GM23338 (cell line): ENCODE data around the gene OR5H15. TPM values are rescaled to one million over a fixed set of nuclear protein-coding genes. Genes with fewer than 3 reads are reported as not detected.

Source experiments
- ATAC-seq: fragments of 200-7000 bp; cut with Tn5 transposase; 3 replicates; pipeline ENCODE4 v1.9.1; 2020
- DNase-seq: peaks from one replicate; pipeline ENCODE4 v3.0.0-alpha.2; 2015; ENCODE audit warnings: low spot score
- H2AFZ ChIP-seq: fragments of 200-600 bp; sonication (generic); 2 replicates; pipeline ENCODE4 v1.8.0; 2016; ENCODE audit warnings: antibody characterized with exemption, mild to moderate bottlenecking, moderate library complexity
- H3F3A ChIP-seq: fragments of 200-600 bp; sonication (generic); replicated peaks from 2 replicates; pipeline ENCODE4 v1.8.0; 2017; ENCODE audit warnings: antibody characterized with exemption, mixed run types, low read depth
- H3K27ac ChIP-seq: fragments of 200-600 bp; sonication (generic); 2 replicates; pipeline ENCODE4 v1.6.1; 2016; ENCODE audit warnings: low read depth
- H3K27me3 ChIP-seq: fragments of 200-600 bp; sonication (generic); 2 replicates; pipeline ENCODE4 v1.8.0; 2016; ENCODE audit warnings: mild to moderate bottlenecking, mixed run types, moderate library complexity; ENCODE audit not compliant: insufficient read depth
- H3K36me3 ChIP-seq: fragments of 200-600 bp; sonication (generic); 2 replicates; pipeline ENCODE4 v1.8.0; 2016; ENCODE audit warnings: mild to moderate bottlenecking; ENCODE audit not compliant: insufficient read depth
- H3K4me1 ChIP-seq: fragments of 200-600 bp; sonication (generic); 2 replicates; pipeline ENCODE4 v1.8.0; 2016; ENCODE audit warnings: mild to moderate bottlenecking, moderate library complexity; ENCODE audit not compliant: insufficient read depth
- H3K4me2 ChIP-seq: fragments of 200-600 bp; sonication (generic); 2 replicates; pipeline ENCODE4 v1.7.1; 2017; ENCODE audit warnings: mixed run types
- H3K4me3 ChIP-seq: fragments of 200-600 bp; sonication (generic); 2 replicates; pipeline ENCODE4 v1.6.1; 2016; ENCODE audit warnings: mixed run types
- H3K79me2 ChIP-seq: fragments of 200-600 bp; sonication (generic); replicated peaks from 2 replicates; pipeline ENCODE4 v1.8.0; 2017; ENCODE audit warnings: mild to moderate bottlenecking; ENCODE audit not compliant: insufficient read depth
- H3K9me2 ChIP-seq: fragments of 200-600 bp; sonication (generic); 2 replicates; pipeline ENCODE4 v1.8.0; 2017; ENCODE audit not compliant: insufficient read depth
- H4K20me1 ChIP-seq: fragments of 200-600 bp; sonication (generic); replicated peaks from 2 replicates; pipeline ENCODE4 v1.8.0; 2017; ENCODE audit warnings: mild to moderate bottlenecking; ENCODE audit not compliant: insufficient read depth
- H3K27ac Mint-ChIP-seq: 2 replicates; pipeline ENCODE4 v1.8.0; 2020; ENCODE audit warnings: inconsistent platforms, mild to moderate bottlenecking, moderate library complexity, mixed read lengths
- H3K27me3 Mint-ChIP-seq: 3 replicates; pipeline ENCODE4 v1.8.0; 2022; ENCODE audit warnings: low read depth, mild to moderate bottlenecking, moderate library complexity, mixed read lengths, inconsistent platforms; ENCODE audit not compliant: insufficient read depth, poor library complexity
- H3K36me3 Mint-ChIP-seq: 3 replicates; pipeline ENCODE4 v1.8.0; 2021; ENCODE audit warnings: low read depth, mild to moderate bottlenecking, inconsistent platforms, moderate library complexity, mixed read lengths
- H3K4me1 Mint-ChIP-seq: 3 replicates; pipeline ENCODE4 v1.8.0; 2020; ENCODE audit warnings: mild to moderate bottlenecking, inconsistent platforms, mixed read lengths
- H3K4me3 Mint-ChIP-seq: 3 replicates; pipeline ENCODE4 v1.8.0; 2021; ENCODE audit warnings: moderate library complexity, mild to moderate bottlenecking, inconsistent platforms, mixed read lengths
- H3K9me3 Mint-ChIP-seq: 3 replicates; pipeline ENCODE4 v1.8.0; 2020; ENCODE audit warnings: moderate library complexity, mild to moderate bottlenecking, inconsistent platforms, mixed read lengths
- CREB1 ChIP-seq: fragments of 250-450 bp; sonication (Bioruptor Pico); IDR thresholded peaks from 2 replicates; pipeline ENCODE4 v1.5.0; 2020; ENCODE audit warnings: low read depth, mild to moderate bottlenecking, moderate library complexity
- EZH2 ChIP-seq: fragments of 200-600 bp; sonication (generic); IDR thresholded peaks from one replicate; pipeline ENCODE4 v1.8.0; 2017; ENCODE audit warnings: antibody characterized with exemption, mild to moderate bottlenecking, low read depth; ENCODE audit not compliant: unreplicated experiment
- EZH2phosphoT487 ChIP-seq: fragments of 200-600 bp; sonication (generic); IDR thresholded peaks from one replicate; pipeline ENCODE4 v1.8.1; 2018; ENCODE audit warnings: antibody characterized with exemption; ENCODE audit not compliant: unreplicated experiment
- JUNB ChIP-seq: IDR thresholded peaks from one replicate; pipeline ENCODE4 v1.6.1; 2016; ENCODE audit warnings: antibody characterized with exemption; ENCODE audit not compliant: unreplicated experiment
- NANOG ChIP-seq: IDR thresholded peaks from 2 replicates; pipeline ENCODE4 v1.6.1; 2016; ENCODE audit warnings: antibody characterized with exemption, borderline replicate concordance
- POLR2AphosphoS5 ChIP-seq: IDR thresholded peaks from 2 replicates; pipeline ENCODE4 v1.6.1; 2016; ENCODE audit warnings: antibody characterized with exemption, low read depth
- STAT1 ChIP-seq: IDR thresholded peaks from one replicate; pipeline ENCODE4 v1.6.1; 2016; ENCODE audit warnings: antibody characterized with exemption; ENCODE audit not compliant: unreplicated experiment
- ZNF114 ChIP-seq: fragments of 250-450 bp; sonication (Bioruptor Pico); IDR thresholded peaks from 2 replicates; pipeline ENCODE4 v1.5.0; 2020; ENCODE audit warnings: mild to moderate bottlenecking, moderate library complexity
- ZNF331 ChIP-seq: fragments of 250-450 bp; sonication (Bioruptor Pico); IDR thresholded peaks from 2 replicates; pipeline ENCODE4 v1.5.0; 2020; ENCODE audit warnings: low read depth, mild to moderate bottlenecking, moderate library complexity
- polyA plus RNA-seq: library from polyadenylated mRNA; unstranded; fragments of >200 nt; fragmentation: Nextera tagmentation; extraction: Ambion mirVana; gene quantifications from 2 replicates; pipeline ENCODE4 v1.2.1, GENCODE V29; 2016
- total RNA-seq: library from RNA; depleted of rRNA; stranded (reverse); fragments of >200 nt; shearing (Covaris generic); gene quantifications from 2 replicates; pipeline ENCODE4 v1.2.3, GENCODE V29; 2014
- TF ChIP-seq, protein P1 (sequence below): fragments of 250-450 bp; sonication (Bioruptor Pico); IDR thresholded peaks from 2 replicates; pipeline ENCODE4 v1.5.0; 2020; ENCODE audit warnings: mild to moderate bottlenecking, moderate library complexity
- TF ChIP-seq, protein P2 (sequence below): IDR thresholded peaks from one replicate; pipeline ENCODE4 v1.6.1; 2018; ENCODE audit warnings: antibody characterized with exemption; ENCODE audit not compliant: unreplicated experiment
- TF ChIP-seq, protein P3 (sequence below): IDR thresholded peaks from 2 replicates; pipeline ENCODE4 v1.6.1; 2016; ENCODE audit warnings: antibody characterized with exemption
- TF ChIP-seq, protein P4 (sequence below), 2 experiments: fragments of 200-600 bp in 1 of 2; sonication (generic) in 1 of 2; conservative IDR thresholded peaks; 2 replicates each; pipeline versions ENCODE4 v1.5.1 to v1.6.1; 2016 to 2017; ENCODE audit warnings: antibody characterized with exemption in 2 of 2, low read depth in 2 of 2, mild to moderate bottlenecking in 2 of 2, moderate library complexity in 1 of 2

OR5H15 gene
- total and polyA plus RNA-seq, 2 experiments from 2014 or later: not detected

DNA sequence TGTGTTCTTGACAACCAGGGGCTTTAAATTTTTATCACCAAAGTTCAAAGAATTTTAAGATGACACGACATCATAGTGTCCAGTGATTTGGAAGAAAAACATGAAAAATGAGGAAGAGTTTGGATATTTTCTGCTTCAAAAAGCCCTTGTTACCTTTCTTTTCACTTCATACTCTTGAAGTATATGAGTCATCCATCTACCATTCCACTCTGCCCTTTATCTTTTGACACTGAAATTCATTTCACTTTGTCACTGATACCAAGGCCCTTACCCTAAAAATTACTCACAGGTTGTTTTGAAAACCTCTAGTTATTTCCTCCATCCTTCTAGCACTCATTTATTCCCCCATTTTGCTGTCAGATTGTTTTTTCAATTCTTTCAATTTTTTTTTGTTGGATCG is 42.7 kb downstream of the OR5H15 start:
- Mint-ChIP-seq H3K36me3 (no peaks in the 10 kb centered on the region), H3K4me1 (peaks cover 23% of the 10 kb centered on the region), H3K9me3 (peaks cover 6% of the 10 kb centered on the region; the same call in 2 of the 3 replicates), H3K27ac (no peak overlapping the region), H3K27me3 (no peaks in the 10 kb centered on the region), H3K4me3 (no peak overlapping the region)
- Histone ChIP-seq H3K4me2 (no peak overlapping the region), H3K79me2 (no peaks in the 10 kb centered on the region), H3K27ac (no peak overlapping the region), H2AFZ (no peak overlapping the region), H3K36me3 (no peaks in the 10 kb centered on the region), H3K4me3 (no peak overlapping the region), H3K4me1 (peaks cover 17% of the 10 kb centered on the region), H3K9me2 (no peaks in the 10 kb centered on the region), H4K20me1 (no peaks in the 10 kb centered on the region), H3K27me3 (no peaks in the 10 kb centered on the region), H3F3A (no peaks in the 10 kb centered on the region)
- TF ChIP-seq STAT1 (no peak), CREB1 (CRISPR knock-in tag) (no peak), JUNB (no peak), NANOG (no peak), ZNF331 (CRISPR knock-in tag) (no peak), POLR2AphosphoS5 (no peak), ZNF114 (CRISPR knock-in tag) (no peak), EZH2 (no peak), EZH2phosphoT487 (no peak)
- TF ChIP-seq, protein P1, sequence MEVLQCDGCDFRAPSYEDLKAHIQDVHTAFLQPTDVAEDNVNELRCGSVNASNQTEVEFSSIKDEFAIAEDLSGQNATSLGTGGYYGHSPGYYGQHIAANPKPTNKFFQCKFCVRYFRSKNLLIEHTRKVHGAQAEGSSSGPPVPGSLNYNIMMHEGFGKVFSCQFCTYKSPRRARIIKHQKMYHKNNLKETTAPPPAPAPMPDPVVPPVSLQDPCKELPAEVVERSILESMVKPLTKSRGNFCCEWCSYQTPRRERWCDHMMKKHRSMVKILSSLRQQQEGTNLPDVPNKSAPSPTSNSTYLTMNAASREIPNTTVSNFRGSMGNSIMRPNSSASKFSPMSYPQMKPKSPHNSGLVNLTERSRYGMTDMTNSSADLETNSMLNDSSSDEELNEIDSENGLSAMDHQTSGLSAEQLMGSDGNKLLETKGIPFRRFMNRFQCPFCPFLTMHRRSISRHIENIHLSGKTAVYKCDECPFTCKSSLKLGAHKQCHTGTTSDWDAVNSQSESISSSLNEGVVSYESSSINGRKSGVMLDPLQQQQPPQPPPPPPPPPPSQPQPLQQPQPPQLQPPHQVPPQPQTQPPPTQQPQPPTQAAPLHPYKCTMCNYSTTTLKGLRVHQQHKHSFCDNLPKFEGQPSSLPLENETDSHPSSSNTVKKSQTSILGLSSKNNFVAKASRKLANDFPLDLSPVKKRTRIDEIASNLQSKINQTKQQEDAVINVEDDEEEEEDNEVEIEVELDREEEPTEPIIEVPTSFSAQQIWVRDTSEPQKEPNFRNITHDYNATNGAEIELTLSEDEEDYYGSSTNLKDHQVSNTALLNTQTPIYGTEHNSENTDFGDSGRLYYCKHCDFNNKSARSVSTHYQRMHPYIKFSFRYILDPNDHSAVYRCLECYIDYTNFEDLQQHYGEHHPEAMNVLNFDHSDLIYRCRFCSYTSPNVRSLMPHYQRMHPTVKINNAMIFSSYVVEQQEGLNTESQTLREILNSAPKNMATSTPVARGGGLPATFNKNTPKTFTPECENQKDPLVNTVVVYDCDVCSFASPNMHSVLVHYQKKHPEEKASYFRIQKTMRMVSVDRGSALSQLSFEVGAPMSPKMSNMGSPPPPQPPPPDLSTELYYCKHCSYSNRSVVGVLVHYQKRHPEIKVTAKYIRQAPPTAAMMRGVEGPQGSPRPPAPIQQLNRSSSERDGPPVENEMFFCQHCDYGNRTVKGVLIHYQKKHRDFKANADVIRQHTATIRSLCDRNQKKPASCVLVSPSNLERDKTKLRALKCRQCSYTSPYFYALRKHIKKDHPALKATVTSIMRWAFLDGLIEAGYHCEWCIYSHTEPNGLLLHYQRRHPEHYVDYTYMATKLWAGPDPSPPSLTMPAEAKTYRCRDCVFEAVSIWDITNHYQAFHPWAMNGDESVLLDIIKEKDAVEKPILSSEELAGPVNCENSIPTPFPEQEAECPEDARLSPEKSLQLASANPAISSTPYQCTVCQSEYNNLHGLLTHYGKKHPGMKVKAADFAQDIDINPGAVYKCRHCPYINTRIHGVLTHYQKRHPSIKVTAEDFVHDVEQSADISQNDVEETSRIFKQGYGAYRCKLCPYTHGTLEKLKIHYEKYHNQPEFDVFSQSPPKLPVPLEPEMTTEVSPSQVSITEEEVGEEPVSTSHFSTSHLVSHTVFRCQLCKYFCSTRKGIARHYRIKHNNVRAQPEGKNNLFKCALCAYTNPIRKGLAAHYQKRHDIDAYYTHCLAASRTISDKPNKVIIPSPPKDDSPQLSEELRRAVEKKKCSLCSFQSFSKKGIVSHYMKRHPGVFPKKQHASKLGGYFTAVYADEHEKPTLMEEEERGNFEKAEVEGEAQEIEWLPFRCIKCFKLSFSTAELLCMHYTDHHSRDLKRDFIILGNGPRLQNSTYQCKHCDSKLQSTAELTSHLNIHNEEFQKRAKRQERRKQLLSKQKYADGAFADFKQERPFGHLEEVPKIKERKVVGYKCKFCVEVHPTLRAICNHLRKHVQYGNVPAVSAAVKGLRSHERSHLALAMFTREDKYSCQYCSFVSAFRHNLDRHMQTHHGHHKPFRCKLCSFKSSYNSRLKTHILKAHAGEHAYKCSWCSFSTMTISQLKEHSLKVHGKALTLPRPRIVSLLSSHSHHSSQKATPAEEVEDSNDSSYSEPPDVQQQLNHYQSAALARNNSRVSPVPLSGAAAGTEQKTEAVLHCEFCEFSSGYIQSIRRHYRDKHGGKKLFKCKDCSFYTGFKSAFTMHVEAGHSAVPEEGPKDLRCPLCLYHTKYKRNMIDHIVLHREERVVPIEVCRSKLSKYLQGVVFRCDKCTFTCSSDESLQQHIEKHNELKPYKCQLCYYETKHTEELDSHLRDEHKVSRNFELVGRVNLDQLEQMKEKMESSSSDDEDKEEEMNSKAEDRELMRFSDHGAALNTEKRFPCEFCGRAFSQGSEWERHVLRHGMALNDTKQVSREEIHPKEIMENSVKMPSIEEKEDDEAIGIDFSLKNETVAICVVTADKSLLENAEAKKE: no peak
- TF ChIP-seq, protein P2, sequence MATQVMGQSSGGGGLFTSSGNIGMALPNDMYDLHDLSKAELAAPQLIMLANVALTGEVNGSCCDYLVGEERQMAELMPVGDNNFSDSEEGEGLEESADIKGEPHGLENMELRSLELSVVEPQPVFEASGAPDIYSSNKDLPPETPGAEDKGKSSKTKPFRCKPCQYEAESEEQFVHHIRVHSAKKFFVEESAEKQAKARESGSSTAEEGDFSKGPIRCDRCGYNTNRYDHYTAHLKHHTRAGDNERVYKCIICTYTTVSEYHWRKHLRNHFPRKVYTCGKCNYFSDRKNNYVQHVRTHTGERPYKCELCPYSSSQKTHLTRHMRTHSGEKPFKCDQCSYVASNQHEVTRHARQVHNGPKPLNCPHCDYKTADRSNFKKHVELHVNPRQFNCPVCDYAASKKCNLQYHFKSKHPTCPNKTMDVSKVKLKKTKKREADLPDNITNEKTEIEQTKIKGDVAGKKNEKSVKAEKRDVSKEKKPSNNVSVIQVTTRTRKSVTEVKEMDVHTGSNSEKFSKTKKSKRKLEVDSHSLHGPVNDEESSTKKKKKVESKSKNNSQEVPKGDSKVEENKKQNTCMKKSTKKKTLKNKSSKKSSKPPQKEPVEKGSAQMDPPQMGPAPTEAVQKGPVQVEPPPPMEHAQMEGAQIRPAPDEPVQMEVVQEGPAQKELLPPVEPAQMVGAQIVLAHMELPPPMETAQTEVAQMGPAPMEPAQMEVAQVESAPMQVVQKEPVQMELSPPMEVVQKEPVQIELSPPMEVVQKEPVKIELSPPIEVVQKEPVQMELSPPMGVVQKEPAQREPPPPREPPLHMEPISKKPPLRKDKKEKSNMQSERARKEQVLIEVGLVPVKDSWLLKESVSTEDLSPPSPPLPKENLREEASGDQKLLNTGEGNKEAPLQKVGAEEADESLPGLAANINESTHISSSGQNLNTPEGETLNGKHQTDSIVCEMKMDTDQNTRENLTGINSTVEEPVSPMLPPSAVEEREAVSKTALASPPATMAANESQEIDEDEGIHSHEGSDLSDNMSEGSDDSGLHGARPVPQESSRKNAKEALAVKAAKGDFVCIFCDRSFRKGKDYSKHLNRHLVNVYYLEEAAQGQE: no peak
- TF ChIP-seq, protein P3, sequence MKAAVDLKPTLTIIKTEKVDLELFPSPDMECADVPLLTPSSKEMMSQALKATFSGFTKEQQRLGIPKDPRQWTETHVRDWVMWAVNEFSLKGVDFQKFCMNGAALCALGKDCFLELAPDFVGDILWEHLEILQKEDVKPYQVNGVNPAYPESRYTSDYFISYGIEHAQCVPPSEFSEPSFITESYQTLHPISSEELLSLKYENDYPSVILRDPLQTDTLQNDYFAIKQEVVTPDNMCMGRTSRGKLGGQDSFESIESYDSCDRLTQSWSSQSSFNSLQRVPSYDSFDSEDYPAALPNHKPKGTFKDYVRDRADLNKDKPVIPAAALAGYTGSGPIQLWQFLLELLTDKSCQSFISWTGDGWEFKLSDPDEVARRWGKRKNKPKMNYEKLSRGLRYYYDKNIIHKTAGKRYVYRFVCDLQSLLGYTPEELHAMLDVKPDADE: no peak
- TF ChIP-seq, protein P4, sequence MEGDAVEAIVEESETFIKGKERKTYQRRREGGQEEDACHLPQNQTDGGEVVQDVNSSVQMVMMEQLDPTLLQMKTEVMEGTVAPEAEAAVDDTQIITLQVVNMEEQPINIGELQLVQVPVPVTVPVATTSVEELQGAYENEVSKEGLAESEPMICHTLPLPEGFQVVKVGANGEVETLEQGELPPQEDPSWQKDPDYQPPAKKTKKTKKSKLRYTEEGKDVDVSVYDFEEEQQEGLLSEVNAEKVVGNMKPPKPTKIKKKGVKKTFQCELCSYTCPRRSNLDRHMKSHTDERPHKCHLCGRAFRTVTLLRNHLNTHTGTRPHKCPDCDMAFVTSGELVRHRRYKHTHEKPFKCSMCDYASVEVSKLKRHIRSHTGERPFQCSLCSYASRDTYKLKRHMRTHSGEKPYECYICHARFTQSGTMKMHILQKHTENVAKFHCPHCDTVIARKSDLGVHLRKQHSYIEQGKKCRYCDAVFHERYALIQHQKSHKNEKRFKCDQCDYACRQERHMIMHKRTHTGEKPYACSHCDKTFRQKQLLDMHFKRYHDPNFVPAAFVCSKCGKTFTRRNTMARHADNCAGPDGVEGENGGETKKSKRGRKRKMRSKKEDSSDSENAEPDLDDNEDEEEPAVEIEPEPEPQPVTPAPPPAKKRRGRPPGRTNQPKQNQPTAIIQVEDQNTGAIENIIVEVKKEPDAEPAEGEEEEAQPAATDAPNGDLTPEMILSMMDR (conservative IDR thresholded peaks at IDR 0.05; ENCODE audit: low read depth in 2 of 2): no peak
- DNase-seq: no peak
- ATAC-seq: no peak
